ENCODE results near the gene CPSF4L.

- no peak for TF ChIP-seq CTCF (IDR thresholded peaks at IDR 0.05; ENCODE audit: insufficient read depth, low read length)
- TF ChIP-seq GABPA (IDR thresholded peaks at IDR 0.05; ENCODE audit: low read depth) = no peak
- TF ChIP-seq POLR2AphosphoS5 (IDR thresholded peaks at IDR 0.05; ENCODE audit: low read depth) = no peak
- TF ChIP-seq REST (IDR thresholded peaks at IDR 0.05; ENCODE audit: insufficient replicate concordance, low read depth) = no peak
Observed at GRCh38 chr17:73201215-73202069, 60.2 kb downstream of the CPSF4L start.

Measured in HL-60 (cell line).